ENCODE data around the gene NOXO1.

Gene NOXO1

GRCh38 chr16:1976216-1976520 lies 5.1 kb downstream of the NOXO1 start:
- Histone ChIP-seq H3K27me3 (ENCODE audit: low read length) (no peaks in the 10 kb centered on the region), H3K9ac (ENCODE audit: low read length) (no peak overlapping the region), H4K20me1 (ENCODE audit: low read depth, low read length) (no peaks in the 10 kb centered on the region; the same call in 1 of the 2 replicates), H3K4me3 (ENCODE audit: insufficient read depth, low read length, poor library complexity, severe bottlenecking) (no peak overlapping the region), H3K79me2 (ENCODE audit: insufficient read depth, low read length) (peaks cover 22% of the 10 kb centered on the region), H3K4me2 (ENCODE audit: low read depth, low read length, poor library complexity, severe bottlenecking) (no peak overlapping the region), H3F3A (ENCODE audit: insufficient read depth) (no peaks in the 10 kb centered on the region), H3K9me2 (replicated peaks; ENCODE audit: insufficient read depth, low read length) (no peaks in the 10 kb centered on the region), H3K36me3 (ENCODE audit: low read length) (no peaks in the 10 kb centered on the region), H3K9me3 (ENCODE audit: insufficient read depth, low read length) (no peaks in the 10 kb centered on the region), H3K27ac (ENCODE audit: low read depth, low read length) (no peak overlapping the region), H2AFZ (ENCODE audit: low read depth, low read length, severe bottlenecking) (no peak overlapping the region)
- TF ChIP-seq CTCF (IDR thresholded peaks at IDR 0.05; ENCODE audit: insufficient read depth, low read length, poor library complexity, severe bottlenecking) = no peak
- no peak for TF ChIP-seq EZH2phosphoT487 (conservative IDR thresholded peaks at IDR 0.05; ENCODE audit: low read length)

DNA sequence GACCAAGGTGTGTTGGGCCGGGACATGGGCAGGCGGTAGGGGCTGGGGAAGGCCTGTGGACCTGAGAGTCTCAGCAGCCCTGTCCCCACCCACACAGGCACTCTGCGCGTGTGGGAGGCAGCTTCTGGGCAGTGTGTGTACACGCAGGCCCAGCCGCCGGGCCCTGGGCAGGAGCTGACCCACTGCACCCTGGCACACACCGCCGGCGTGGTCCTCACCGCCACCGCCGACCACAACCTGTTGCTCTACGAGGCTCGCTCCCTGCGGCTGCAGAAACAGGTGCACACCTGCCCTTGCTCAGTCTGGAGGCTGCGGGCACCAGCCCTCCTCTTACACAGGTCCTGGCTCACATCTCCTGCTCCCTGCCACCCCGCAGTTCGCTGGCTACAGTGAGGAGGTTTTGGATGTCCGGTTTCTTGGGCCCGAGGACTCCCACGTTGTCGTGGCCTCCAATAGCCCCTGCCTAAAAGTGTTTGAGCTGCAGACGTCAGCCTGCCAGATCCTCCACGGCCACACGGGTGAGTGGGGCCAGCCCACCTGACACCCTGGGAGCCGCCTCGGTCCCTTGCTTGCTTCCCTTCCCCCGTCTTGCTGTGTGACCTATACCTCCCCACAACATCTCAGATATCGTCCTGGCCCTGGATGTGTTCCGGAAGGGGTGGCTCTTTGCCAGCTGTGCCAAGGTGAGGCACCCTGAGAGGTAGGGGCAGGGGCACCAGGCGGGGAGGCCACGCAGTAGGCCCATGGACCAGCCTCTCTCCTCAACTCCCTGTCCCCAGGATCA lies 5.6 kb downstream of the NOXO1 start:
- no peak overlapping the region for H2AFZ ChIP-seq (ENCODE audit: low read depth, low read length, severe bottlenecking)
- no peak overlapping the region for H3K4me2 ChIP-seq (ENCODE audit: low read depth, low read length, poor library complexity, severe bottlenecking)

GRCh38 chr16:1974157-1975070 lies 6.9 kb downstream of the NOXO1 start:
- peaks cover 5% of the 10 kb centered on the region; the same call in 1 of the 2 replicates for H3F3A ChIP-seq (ENCODE audit: insufficient read depth)
- H3K36me3 ChIP-seq (ENCODE audit: low read length) = no peaks in the 10 kb centered on the region
- H3K27me3 ChIP-seq (ENCODE audit: low read length) = no peaks in the 10 kb centered on the region
- no peaks in the 10 kb centered on the region; the same call in 1 of the 2 replicates for H4K20me1 ChIP-seq (ENCODE audit: low read depth, low read length)
- H3K9me3 ChIP-seq (ENCODE audit: insufficient read depth, low read length) = no peaks in the 10 kb centered on the region
- H3K27ac ChIP-seq (ENCODE audit: low read depth, low read length) = no peak overlapping the region
- H3K9me2 ChIP-seq (replicated peaks; ENCODE audit: insufficient read depth, low read length) = no peaks in the 10 kb centered on the region
- no peak overlapping the region for H3K4me3 ChIP-seq (ENCODE audit: insufficient read depth, low read length, poor library complexity, severe bottlenecking)
- peaks cover 22% of the 10 kb centered on the region for H3K79me2 ChIP-seq (ENCODE audit: insufficient read depth, low read length)
- no peak for TF ChIP-seq CTCF (IDR thresholded peaks at IDR 0.05; ENCODE audit: insufficient read depth, low read length, poor library complexity, severe bottlenecking)
- TF ChIP-seq EZH2phosphoT487 (conservative IDR thresholded peaks at IDR 0.05; ENCODE audit: low read length) = no peak
- H3K9ac ChIP-seq (ENCODE audit: low read length) = no peak overlapping the region
- no peak overlapping the region for H3K4me2 ChIP-seq (ENCODE audit: low read depth, low read length, poor library complexity, severe bottlenecking)
- no peak overlapping the region for H2AFZ ChIP-seq (ENCODE audit: low read depth, low read length, severe bottlenecking)

More for the DNA sequence above, 5.6 kb downstream of the NOXO1 start:
- no peaks in the 10 kb centered on the region for H3K9me2 ChIP-seq (replicated peaks; ENCODE audit: insufficient read depth, low read length)
- no peaks in the 10 kb centered on the region for H3K36me3 ChIP-seq (ENCODE audit: low read length)
- no peaks in the 10 kb centered on the region for H3K27me3 ChIP-seq (ENCODE audit: low read length)
- peaks cover 22% of the 10 kb centered on the region for H3K79me2 ChIP-seq (ENCODE audit: insufficient read depth, low read length)
- no peak overlapping the region for H3K4me3 ChIP-seq (ENCODE audit: insufficient read depth, low read length, poor library complexity, severe bottlenecking)
- no peaks in the 10 kb centered on the region for H3F3A ChIP-seq (ENCODE audit: insufficient read depth)
- no peaks in the 10 kb centered on the region for H3K9me3 ChIP-seq (ENCODE audit: insufficient read depth, low read length)
- H4K20me1 ChIP-seq (ENCODE audit: low read depth, low read length) = no peaks in the 10 kb centered on the region; the same call in 1 of the 2 replicates
- no peak for TF ChIP-seq EZH2phosphoT487 (conservative IDR thresholded peaks at IDR 0.05; ENCODE audit: low read length)
- no peak for TF ChIP-seq CTCF (IDR thresholded peaks at IDR 0.05; ENCODE audit: insufficient read depth, low read length, poor library complexity, severe bottlenecking)
- no peak overlapping the region for H3K9ac ChIP-seq (ENCODE audit: low read length)
- no peak overlapping the region for H3K27ac ChIP-seq (ENCODE audit: low read depth, low read length)
